Stimulated activated CD4-positive, alpha-beta T cell treated with anti-CD3 and anti-CD28 coated beads, Interleukin-15, amount 100 ng/mL, for 48 hours (primary cell): ENCODE results near the gene JAZF1.

Experiments
- DNase-seq, 2 donors: peaks; one replicate each; pipeline ENCODE4 v3.0.0-alpha.2; 2020; ENCODE audit warnings: low read depth in 2 of 2

JAZF1 gene

GRCh38 chr7:28180364-28181147 is at the start of gene JAZF1:
Gene JAZF1, minus strand, starts transcription at chr7:28180795.
- no peak for DNase-seq

DNA sequence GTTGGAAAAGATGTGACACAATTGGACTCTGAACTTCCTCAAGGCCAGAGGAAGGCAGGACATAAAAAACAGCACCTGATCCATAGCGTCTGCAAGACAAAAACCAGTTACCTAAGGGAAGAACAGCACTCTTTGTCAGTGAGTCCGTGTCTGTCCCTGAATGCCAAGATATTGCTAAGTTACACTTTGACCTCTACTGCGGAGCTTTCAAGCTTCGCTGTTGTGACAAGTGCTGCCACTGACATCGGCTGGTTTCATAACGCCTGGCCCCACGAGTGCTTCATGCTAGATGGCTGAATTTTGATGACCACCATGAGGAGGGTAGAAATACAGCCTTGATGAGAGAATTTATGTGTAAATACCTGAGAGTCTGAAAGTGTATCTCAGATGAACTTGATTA is 49.7 kb upstream of the JAZF1 start:
- DNase-seq = no peak

- no peak for DNase-seq
Observed at GRCh38 chr7:28228396-28228795, 47.8 kb upstream of the JAZF1 start.

GRCh38 chr7:28226003-28226402 is 45.4 kb upstream of the JAZF1 start:
- DNase-seq = no peak

- DNase-seq = no peak
Observed at GRCh38 chr7:28225576-28225975, 45.0 kb upstream of the JAZF1 start.

DNA sequence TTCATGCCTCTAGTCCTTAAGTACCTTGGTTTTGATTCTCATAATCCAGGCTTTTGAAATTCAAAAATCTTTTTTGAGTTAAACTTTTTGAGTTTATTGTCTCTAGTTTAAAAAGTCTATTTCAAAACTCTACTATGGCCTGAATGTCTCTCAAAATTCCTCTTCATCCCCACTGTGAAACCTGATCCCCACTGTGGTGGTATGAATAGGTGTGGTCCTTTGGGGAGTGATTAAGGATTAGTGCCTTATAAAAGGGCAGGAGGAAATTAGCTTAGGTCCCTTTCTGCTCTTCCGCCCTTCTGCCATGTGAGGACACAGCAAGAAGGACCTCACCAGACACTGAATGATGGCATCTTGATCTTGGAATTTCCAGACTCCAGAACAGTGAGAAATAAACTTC is 44.1 kb upstream of the JAZF1 start:
- DNase-seq = no peak

- no peak for DNase-seq
Observed at GRCh38 chr7:28224172-28224571, 43.6 kb upstream of the JAZF1 start.

DNA sequence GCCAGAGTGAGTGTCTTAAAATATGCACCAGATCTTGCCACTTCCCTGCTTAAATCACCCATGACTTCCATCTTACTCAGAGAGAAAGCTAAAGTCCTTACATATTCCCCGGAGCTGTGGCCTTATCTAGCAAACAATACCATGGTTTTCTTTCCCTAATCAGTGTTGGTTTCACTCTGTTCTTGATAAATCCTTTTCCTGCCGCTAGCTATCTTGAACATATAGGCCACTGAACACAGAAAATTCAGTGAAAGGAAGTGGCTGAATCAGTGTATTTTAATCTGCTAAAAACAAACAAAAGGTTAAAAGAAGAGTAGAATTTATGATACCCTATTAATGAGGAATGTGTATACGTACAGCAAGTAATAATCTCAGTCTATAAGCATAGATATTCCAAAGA is 42.0 kb upstream of the JAZF1 start:
- DNase-seq = no peak

DNA sequence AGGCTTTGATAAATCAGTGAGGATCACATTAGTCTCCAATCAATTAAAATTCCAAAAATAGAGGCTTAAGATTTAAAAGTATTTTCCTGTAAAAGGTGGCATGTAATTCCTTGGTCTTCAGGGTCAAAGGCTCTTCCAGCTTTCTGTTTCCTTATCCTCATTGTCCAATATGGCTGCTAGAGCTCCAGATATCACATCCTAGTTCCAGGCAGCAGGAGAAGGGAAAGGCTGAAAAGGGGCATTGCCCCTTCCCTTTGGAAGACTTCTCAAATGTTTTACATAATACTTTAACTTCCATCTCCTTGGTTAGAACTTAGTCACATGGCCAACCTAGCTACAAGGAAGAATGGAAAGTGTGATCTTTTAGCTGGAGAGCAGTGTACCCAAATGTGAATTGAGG is 39.2 kb upstream of the JAZF1 start:
- no peak for DNase-seq

GRCh38 chr7:28217143-28217542 is 36.5 kb upstream of the JAZF1 start:
- DNase-seq = no peak

GRCh38 chr7:28211006-28211405 is 30.4 kb upstream of the JAZF1 start:
- peak in 1 of 2 donors; percentile 4 for DNase-seq

- DNase-seq = no peak
Observed at GRCh38 chr7:28208506-28208905, 27.9 kb upstream of the JAZF1 start.

- DNase-seq = no peak
Observed at GRCh38 chr7:28207486-28208158, 27.0 kb upstream of the JAZF1 start.

GRCh38 chr7:28205506-28205905 is 24.9 kb upstream of the JAZF1 start:
- no peak for DNase-seq

DNA sequence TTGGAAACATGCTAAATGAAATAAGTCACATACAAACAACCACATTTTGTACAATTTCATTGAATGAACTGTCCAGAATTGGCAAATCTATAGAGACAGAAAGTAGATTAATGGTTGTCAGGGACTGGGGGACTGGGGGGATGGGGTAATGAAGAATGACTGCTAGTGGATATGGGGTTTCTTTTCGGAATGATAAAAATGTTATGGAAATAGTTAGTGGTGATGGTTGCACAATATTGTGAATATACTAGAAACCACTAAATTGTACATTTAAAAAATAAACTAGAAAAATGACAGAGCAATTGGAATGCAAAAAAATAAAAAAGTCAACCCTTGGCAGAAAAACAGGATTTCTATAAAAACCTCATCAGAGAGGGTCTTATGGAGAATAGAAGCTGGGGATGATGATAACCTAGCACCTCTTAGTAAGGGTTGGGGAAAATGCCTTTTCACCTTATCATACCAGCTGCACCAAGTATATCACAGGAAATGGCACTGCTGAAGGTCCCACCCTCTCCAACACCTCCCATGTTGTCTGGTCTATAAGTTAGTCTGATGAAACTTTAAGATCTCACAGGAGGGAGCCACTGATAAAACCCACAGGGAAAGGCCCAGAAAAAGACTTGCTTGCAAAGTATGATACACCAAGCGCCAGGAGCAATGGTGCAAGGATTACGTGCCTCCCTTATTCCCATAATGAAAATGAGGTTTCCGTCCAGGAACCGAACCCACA is 23.1 kb upstream of the JAZF1 start:
- no peak for DNase-seq

DNA sequence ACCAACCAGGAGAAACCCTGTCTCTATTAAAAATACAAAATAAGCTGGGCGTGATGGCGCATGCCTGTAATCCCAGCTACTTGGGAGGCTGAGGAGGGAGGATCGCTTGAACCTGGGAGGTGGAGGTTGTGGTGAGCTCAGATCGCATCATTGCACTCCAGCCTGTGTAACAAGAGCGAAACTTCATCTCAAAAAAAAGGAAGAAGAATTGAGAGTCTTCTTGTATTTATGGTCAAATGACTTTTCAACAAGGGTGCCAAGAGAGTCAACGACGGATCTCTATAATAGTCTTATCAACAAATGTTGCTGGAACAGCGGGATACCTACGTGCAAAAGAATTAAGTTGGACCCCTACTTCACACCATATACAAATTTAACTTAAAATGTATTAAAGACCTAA is 21.6 kb upstream of the JAZF1 start:
- DNase-seq = no peak

- DNase-seq = no peak
Observed at GRCh38 chr7:28201131-28201530, 20.5 kb upstream of the JAZF1 start.

- DNase-seq = no peak
Observed at GRCh38 chr7:28200598-28200997, 20.0 kb upstream of the JAZF1 start.

DNA sequence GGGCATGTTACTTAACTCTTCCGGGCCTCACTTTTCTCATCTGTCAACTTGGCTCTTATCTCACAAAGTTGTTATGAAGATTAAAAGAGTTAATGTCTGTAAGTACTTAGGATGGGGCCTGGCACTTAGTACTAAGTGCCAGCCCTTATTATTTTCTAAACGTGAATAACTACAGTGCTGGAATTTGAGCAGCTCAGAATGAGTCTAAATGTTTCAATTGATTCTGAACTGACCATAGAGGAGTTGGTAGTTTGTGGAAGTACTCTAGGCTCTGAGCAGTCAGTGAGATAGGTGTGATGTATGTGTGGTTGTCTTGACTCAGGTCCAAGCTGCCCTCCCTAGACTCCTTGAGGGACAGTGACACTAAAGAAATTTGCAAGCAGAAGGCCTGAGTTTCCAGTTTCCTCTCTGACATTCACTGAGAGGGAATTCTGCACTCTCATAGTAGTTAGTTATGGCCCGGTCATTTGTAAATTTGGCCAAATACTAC is 18.5 kb upstream of the JAZF1 start:
- DNase-seq = no peak

DNA sequence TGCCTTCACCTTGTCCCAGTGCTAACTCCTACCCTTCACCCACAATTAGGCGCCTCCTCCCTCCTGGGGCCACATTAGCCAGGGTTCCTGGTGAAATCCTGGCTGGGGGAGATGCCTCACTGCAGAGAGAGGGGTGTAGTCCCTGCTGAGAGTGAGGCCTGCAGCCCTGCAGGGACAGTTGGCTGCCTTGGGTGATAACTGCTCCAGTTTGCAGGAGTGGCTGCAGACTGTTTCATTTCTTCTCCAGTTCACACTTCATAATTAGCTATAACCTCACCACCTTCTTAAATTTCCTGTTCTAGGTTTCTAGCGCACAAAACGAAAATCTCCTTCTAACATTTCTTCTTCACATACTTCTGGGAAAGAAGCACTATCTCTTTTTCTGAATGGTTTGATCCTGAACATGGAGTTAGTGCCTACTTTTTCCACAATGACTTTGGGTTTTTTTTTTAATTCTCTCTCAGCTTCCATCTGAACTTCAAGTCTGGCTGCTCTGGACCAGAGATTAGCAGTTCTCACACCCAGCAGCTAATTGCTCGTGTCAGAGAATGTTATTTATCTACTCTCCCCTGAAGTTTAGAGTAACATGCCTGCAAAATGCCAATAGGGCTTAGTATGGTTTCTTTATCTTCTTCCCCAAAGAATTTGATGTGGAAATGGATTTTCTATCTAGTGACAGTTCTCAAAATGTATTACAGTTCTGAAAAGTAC is 15.5 kb upstream of the JAZF1 start:
- no peak for DNase-seq

- DNase-seq = no peak
Observed at GRCh38 chr7:28192786-28193585, 12.4 kb upstream of the JAZF1 start.
